H9 (cell line): Measurements from ENCODE around the gene GRIK3. TPM values are rescaled to one million over a fixed set of nuclear protein-coding genes. Genes with fewer than 3 reads are reported as not detected.

Experiments used
- DNase-seq: peaks from one replicate; pipeline ENCODE4 v3.0.0-alpha.2; 2017
- H2AFZ ChIP-seq: one replicate; pipeline ENCODE4 v1.6.1; 2013; ENCODE audit warnings: mild to moderate bottlenecking, low read length, control low read depth, moderate library complexity
- H2AK5ac ChIP-seq: 2 replicates; pipeline ENCODE4 v1.6.1; 2013; ENCODE audit warnings: low read length, control low read depth, mixed read lengths; ENCODE audit not compliant: insufficient read length
- H2BK120ac ChIP-seq: one replicate; pipeline ENCODE4 v1.6.1; 2013; ENCODE audit warnings: low read depth, mild to moderate bottlenecking, low read length, control low read depth, inconsistent platforms; ENCODE audit not compliant: poor library complexity, severe bottlenecking
- H2BK12ac ChIP-seq: 2 replicates; pipeline ENCODE4 v1.6.1; 2013; ENCODE audit warnings: low read length, control low read depth, mixed read lengths, low read depth; ENCODE audit not compliant: insufficient read length
- H2BK15ac ChIP-seq: 2 replicates; pipeline ENCODE4 v1.6.1; 2013; ENCODE audit warnings: low read depth, low read length, control low read depth
- H2BK20ac ChIP-seq: one replicate; pipeline ENCODE4 v1.6.1; 2013; ENCODE audit warnings: low read depth, mild to moderate bottlenecking, low read length, control low read depth, inconsistent platforms; ENCODE audit not compliant: poor library complexity, severe bottlenecking
- H2BK5ac ChIP-seq: 2 replicates; pipeline ENCODE4 v1.6.1; 2013; ENCODE audit warnings: low read length, control low read depth, mixed read lengths; ENCODE audit not compliant: insufficient read length
- H3K14ac ChIP-seq: 2 replicates; pipeline ENCODE4 v1.6.1; 2013; ENCODE audit warnings: low read length, control low read depth; ENCODE audit not compliant: insufficient read depth
- H3K18ac ChIP-seq: 2 replicates; pipeline ENCODE4 v1.6.1; 2013; ENCODE audit warnings: low read depth, mild to moderate bottlenecking, mixed read lengths, low read length, control low read depth; ENCODE audit not compliant: insufficient read length
- H3K23ac ChIP-seq: 2 replicates; pipeline ENCODE4 v1.6.1; 2013; ENCODE audit warnings: low read length, control low read depth, mixed read lengths, low read depth; ENCODE audit not compliant: insufficient read length
- H3K23me2 ChIP-seq: 2 replicates; pipeline ENCODE4 v1.6.1; 2013; ENCODE audit warnings: low read depth, mild to moderate bottlenecking, mixed read lengths, low read length, control low read depth; ENCODE audit not compliant: insufficient read length, poor library complexity, severe bottlenecking
- H3K27ac ChIP-seq: 2 replicates; pipeline ENCODE4 v1.5.1; 2013; ENCODE audit warnings: low read length, control low read depth, mixed read lengths, low read depth; ENCODE audit not compliant: insufficient read length
- H3K27me3 ChIP-seq: 2 replicates; pipeline ENCODE4 v1.6.1; 2013; ENCODE audit warnings: low read length, control low read depth, inconsistent platforms; ENCODE audit not compliant: insufficient read depth
- H3K4ac ChIP-seq: 2 replicates; pipeline ENCODE4 v1.6.1; 2013; ENCODE audit warnings: low read depth, mild to moderate bottlenecking, control low read depth, inconsistent platforms, low read length, moderate library complexity
- H3K4me1 ChIP-seq: 2 replicates; pipeline ENCODE4 v1.6.1; 2013; ENCODE audit warnings: low read length, control low read depth, inconsistent platforms; ENCODE audit not compliant: insufficient read depth
- H3K4me2 ChIP-seq: 2 replicates; pipeline ENCODE4 v1.6.1; 2013; ENCODE audit warnings: low read length, control low read depth, mixed read lengths; ENCODE audit not compliant: insufficient read length, insufficient read depth
- H3K56ac ChIP-seq: 2 replicates; pipeline ENCODE4 v1.6.1; 2013; ENCODE audit warnings: low read depth, mild to moderate bottlenecking, mixed read lengths, low read length, control low read depth; ENCODE audit not compliant: insufficient read length
- H3K79me1 ChIP-seq: 2 replicates; pipeline ENCODE4 v1.6.1; 2013; ENCODE audit warnings: low read depth, mild to moderate bottlenecking, moderate library complexity, low read length, control low read depth, inconsistent platforms; ENCODE audit not compliant: insufficient read depth, poor library complexity, severe bottlenecking
- H3K79me2 ChIP-seq: 2 replicates; pipeline ENCODE4 v1.6.1; 2013; ENCODE audit warnings: low read length, control low read depth, inconsistent platforms; ENCODE audit not compliant: insufficient read depth
- H3K9ac ChIP-seq: 2 replicates; pipeline ENCODE4 v1.6.1; 2013; ENCODE audit warnings: low read length, control low read depth, mixed read lengths; ENCODE audit not compliant: insufficient read length; ENCODE audit errors: extremely low read depth
- H3K9me3 ChIP-seq: one replicate; pipeline ENCODE4 v1.6.1; 2013; ENCODE audit warnings: low read depth, low read length, inconsistent platforms; ENCODE audit not compliant: control insufficient read depth
- H3T11ph ChIP-seq: one replicate; pipeline ENCODE4 v1.6.1; 2013; ENCODE audit warnings: mild to moderate bottlenecking, low read length, control low read depth, inconsistent platforms
- H4K20me1 ChIP-seq: one replicate; pipeline ENCODE4 v1.6.1; 2013; ENCODE audit not compliant: control insufficient read depth, insufficient read length, insufficient read depth
- H4K5ac ChIP-seq: 2 replicates; pipeline ENCODE4 v1.6.1; 2013; ENCODE audit warnings: low read depth, mild to moderate bottlenecking, mixed read lengths, low read length, control low read depth; ENCODE audit not compliant: insufficient read length
- H4K8ac ChIP-seq: replicated peaks from 2 replicates; pipeline ENCODE4 v1.6.1; 2013; ENCODE audit warnings: low read length, control low read depth, mixed read lengths, low read depth; ENCODE audit not compliant: insufficient read length
- H4K91ac ChIP-seq: 2 replicates; pipeline ENCODE4 v1.6.1; 2013; ENCODE audit warnings: low read depth, mild to moderate bottlenecking, moderate library complexity, mixed read lengths, low read length, control low read depth; ENCODE audit not compliant: insufficient read length
- H3K27ac Mint-ChIP-seq, 3 experiments: 2 replicates in 2 of 3; 3 replicates in 1 of 3; pipeline ENCODE4 v1.8.0; 2020 to 2021; ENCODE audit warnings: mixed read lengths in 3 of 3, mild to moderate bottlenecking in 1 of 3, moderate library complexity in 1 of 3
- H3K27me3 Mint-ChIP-seq: 2 replicates; pipeline ENCODE4 v1.8.0; 2021; ENCODE audit warnings: low read depth, mild to moderate bottlenecking, moderate library complexity, mixed read lengths
- H3K36me3 Mint-ChIP-seq, 3 experiments: 2 replicates in 2 of 3; 3 replicates in 1 of 3; pipeline ENCODE4 v1.8.0; 2020 to 2021; ENCODE audit warnings: low read depth in 3 of 3, mixed read lengths in 3 of 3; ENCODE audit not compliant: insufficient read depth in 1 of 3
- H3K4me1 Mint-ChIP-seq, 2 experiments: 2 replicates each; pipeline ENCODE4 v1.8.0; 2020; ENCODE audit warnings: mixed read lengths in 2 of 2
- H3K4me3 Mint-ChIP-seq, 2 experiments: 2 replicates in 1 of 2; 3 replicates in 1 of 2; pipeline ENCODE4 v1.8.0; 2020 to 2021; ENCODE audit warnings: mild to moderate bottlenecking in 2 of 2, mixed read lengths in 2 of 2, moderate library complexity in 1 of 2
- H3K9me3 Mint-ChIP-seq, 2 experiments: 2 replicates in 1 of 2; 3 replicates in 1 of 2; pipeline ENCODE4 v1.8.0; 2020; ENCODE audit warnings: mild to moderate bottlenecking in 2 of 2, mixed read lengths in 2 of 2, moderate library complexity in 1 of 2
- WGBS: extraction: QIAGEN DNeasy Blood & Tissue Kit; methylation state at CpG from one replicate; pipeline ENCODE4 v1.1.7; 2013; ENCODE audit warnings: missing lambda C conversion rate, low lambda C conversion rate, mixed read lengths; ENCODE audit not compliant: insufficient read length; ENCODE audit errors: extremely low coverage; 5-methylcytosine and 5-hydroxymethylcytosine counted together
- total RNA-seq: library from RNA; stranded (reverse); gene quantifications from 2 replicates; pipeline ENCODE4 v1.2.1, GENCODE V29; 2021
- TF ChIP-seq, protein P1 (sequence below): fragments of 200-600 bp; sonication (generic); conservative IDR thresholded peaks from 3 replicates; pipeline ENCODE4 v1.8.0; 2021; ENCODE audit warnings: antibody characterized with exemption, mild to moderate bottlenecking

GRIK3 gene
- total RNA-seq, 1 experiment from 2014 or later, result 1.7 TPM

DNA sequence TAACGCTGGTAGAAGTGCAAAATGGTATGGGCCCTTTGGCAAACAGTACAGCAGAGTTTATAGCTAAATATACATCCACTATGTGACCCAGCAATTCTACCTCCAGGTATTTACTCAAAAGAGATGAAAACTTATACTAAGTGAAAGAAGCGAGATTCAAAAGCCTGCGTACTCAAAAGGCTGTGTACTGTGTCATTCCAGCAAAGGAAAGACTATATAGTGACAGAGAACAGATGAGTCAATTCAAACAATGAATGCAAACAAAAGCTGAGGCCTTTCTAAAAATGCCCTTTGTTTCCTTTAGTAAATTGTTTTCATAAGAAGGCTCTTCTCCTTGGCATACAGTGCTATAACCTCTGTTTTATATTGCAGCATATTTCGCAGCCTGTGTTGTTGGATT is 282.8 kb downstream of the GRIK3 start:
- no peak overlapping the region for H3K4me2 ChIP-seq
- no peak overlapping the region for H3T11ph ChIP-seq
- no peak overlapping the region for H2AFZ ChIP-seq
- no peaks in the 10 kb centered on the region for H3K9me3 ChIP-seq
- H2BK12ac ChIP-seq, result no peak overlapping the region
- H3K4ac ChIP-seq, result no peak overlapping the region
- no peak for DNase-seq
- Mint-ChIP-seq H3K27ac (no peak overlapping the region; a peak in 1 of 7 replicates), H3K27me3 (peaks cover 8% of the 10 kb centered on the region), H3K4me3 (no peak overlapping the region), H3K36me3 (no peaks in the 10 kb centered on the region; a peak in 1 of 7 replicates), H3K4me1 (peaks cover 10 to 12% of the 10 kb centered on the region in 2 experiments; a peak in 3 of 4 replicates), H3K9me3 (no peaks in the 10 kb centered on the region)
- no peak overlapping the region for H4K91ac ChIP-seq
- H2BK20ac ChIP-seq, result no peak overlapping the region
- no peak overlapping the region for H2BK15ac ChIP-seq
- TF ChIP-seq, protein P1, sequence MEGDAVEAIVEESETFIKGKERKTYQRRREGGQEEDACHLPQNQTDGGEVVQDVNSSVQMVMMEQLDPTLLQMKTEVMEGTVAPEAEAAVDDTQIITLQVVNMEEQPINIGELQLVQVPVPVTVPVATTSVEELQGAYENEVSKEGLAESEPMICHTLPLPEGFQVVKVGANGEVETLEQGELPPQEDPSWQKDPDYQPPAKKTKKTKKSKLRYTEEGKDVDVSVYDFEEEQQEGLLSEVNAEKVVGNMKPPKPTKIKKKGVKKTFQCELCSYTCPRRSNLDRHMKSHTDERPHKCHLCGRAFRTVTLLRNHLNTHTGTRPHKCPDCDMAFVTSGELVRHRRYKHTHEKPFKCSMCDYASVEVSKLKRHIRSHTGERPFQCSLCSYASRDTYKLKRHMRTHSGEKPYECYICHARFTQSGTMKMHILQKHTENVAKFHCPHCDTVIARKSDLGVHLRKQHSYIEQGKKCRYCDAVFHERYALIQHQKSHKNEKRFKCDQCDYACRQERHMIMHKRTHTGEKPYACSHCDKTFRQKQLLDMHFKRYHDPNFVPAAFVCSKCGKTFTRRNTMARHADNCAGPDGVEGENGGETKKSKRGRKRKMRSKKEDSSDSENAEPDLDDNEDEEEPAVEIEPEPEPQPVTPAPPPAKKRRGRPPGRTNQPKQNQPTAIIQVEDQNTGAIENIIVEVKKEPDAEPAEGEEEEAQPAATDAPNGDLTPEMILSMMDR, result no peak
- H3K4me1 ChIP-seq, result no peaks in the 10 kb centered on the region; the same call in 1 of the 2 replicates
- no peak overlapping the region for H3K14ac ChIP-seq
- no peak overlapping the region for H4K5ac ChIP-seq
- no peak overlapping the region for H2BK5ac ChIP-seq
- H3K18ac ChIP-seq, result no peak overlapping the region
- H3K9ac ChIP-seq, result no peak overlapping the region
- no CpG with 5 or more reads among the region's 4 CpGs for WGBS
- no peaks in the 10 kb centered on the region for H3K23me2 ChIP-seq
- no peaks in the 10 kb centered on the region for H4K20me1 ChIP-seq
- no peaks in the 10 kb centered on the region for H3K79me2 ChIP-seq
- H3K27me3 ChIP-seq, result no peaks in the 10 kb centered on the region
- H3K27ac ChIP-seq, result no peak overlapping the region
- no peak overlapping the region for H2BK120ac ChIP-seq
- no peaks in the 10 kb centered on the region for H3K79me1 ChIP-seq
- no peak overlapping the region for H3K23ac ChIP-seq
- H4K8ac ChIP-seq, result no peak overlapping the region
- H3K56ac ChIP-seq, result no peak overlapping the region
- H2AK5ac ChIP-seq, result no peak overlapping the region
